Thoracic aorta (tissue), 2 donors: ENCODE results near the gene NOS1AP. TPM values are rescaled to one million over a fixed set of nuclear protein-coding genes. Genes with fewer than 3 reads are reported as not detected.

Experiments used
- ATAC-seq: fragments of 150-250 bp; one replicate; pipeline ENCODE4 v1.8.0; 2017; ENCODE audit warnings: low read depth; ENCODE audit not compliant: insufficient number of reproducible peaks, low FRiP score
- DNase-seq: peaks from one replicate; pipeline ENCODE4 v3.0.0-alpha.2; 2020; ENCODE audit warnings: low spot score
- H3K27ac ChIP-seq, 2 donors: fragments of 200-600 bp; sonication (generic); 1 replicate in 1 of 2; 2 replicates in 1 of 2; pipeline ENCODE4 v1.5.1; 2016; ENCODE audit warnings: mild to moderate bottlenecking in 2 of 2, moderate library complexity in 2 of 2
- H3K27me3 ChIP-seq: fragments of 200-600 bp; sonication (generic); replicated peaks from 2 replicates; pipeline ENCODE4 v1.6.0; 2016; ENCODE audit warnings: mild to moderate bottlenecking; ENCODE audit not compliant: insufficient read depth
- H3K36me3 ChIP-seq: fragments of 200-600 bp; sonication (generic); one replicate; pipeline ENCODE4 v1.5.1; 2016
- H3K4me1 ChIP-seq, 2 donors: fragments of 200-600 bp; sonication (generic); 1 replicate in 1 of 2; 2 replicates in 1 of 2; pipeline versions ENCODE4 v1.5.1 to v1.6.0; 2016; ENCODE audit warnings: low read depth in 2 of 2, mild to moderate bottlenecking in 1 of 2; ENCODE audit not compliant: control insufficient read depth in 1 of 2
- H3K4me3 ChIP-seq: fragments of 200-600 bp; sonication (generic); 2 replicates; pipeline ENCODE4 v1.5.1; 2016; ENCODE audit warnings: mild to moderate bottlenecking
- H3K9me3 ChIP-seq: fragments of 200-600 bp; sonication (generic); 2 replicates; pipeline ENCODE4 v1.5.1; 2016
- total RNA-seq, 2 donors: library from RNA; depleted of rRNA; stranded (reverse); fragments of >200 nt; gene quantifications; one replicate each; pipeline versions ENCODE4 v1.1.0 to v1.2.3, GENCODE V29; 2016
- TF ChIP-seq, protein P1 (sequence below): fragments of 200-600 bp; sonication (generic); IDR thresholded peaks from one replicate; pipeline ENCODE4 v1.5.1; 2019; ENCODE audit warnings: antibody characterized with exemption

NOS1AP gene
- total RNA-seq, 2 donors from 2014 or later = 6.3 to 12.2 TPM

DNA sequence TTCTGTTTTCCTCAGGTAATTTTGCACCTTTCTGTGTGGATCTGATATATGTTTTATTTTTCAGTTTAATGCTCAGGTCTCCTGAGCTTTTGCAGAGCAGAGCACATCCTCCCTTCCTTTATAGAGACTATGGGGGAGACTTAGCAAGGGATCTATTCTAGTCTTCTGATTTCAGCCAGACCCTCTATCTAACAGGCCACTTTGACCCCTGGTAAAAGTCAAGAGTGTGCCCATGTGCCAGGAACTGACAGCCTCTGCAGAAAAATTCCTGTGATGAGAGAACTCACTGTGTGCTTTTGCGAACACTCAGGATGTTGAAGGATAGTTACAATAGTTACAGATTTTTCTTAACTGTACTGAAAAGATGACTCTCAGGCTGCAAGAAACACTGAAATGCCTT lies 123.3 kb downstream of the NOS1AP start:
- Histone ChIP-seq H3K4me1 (peaks cover 0 to 12% of the 10 kb centered on the region in 2 donors), H3K27ac (no peak overlapping the region)
- ATAC-seq = no peak

DNA sequence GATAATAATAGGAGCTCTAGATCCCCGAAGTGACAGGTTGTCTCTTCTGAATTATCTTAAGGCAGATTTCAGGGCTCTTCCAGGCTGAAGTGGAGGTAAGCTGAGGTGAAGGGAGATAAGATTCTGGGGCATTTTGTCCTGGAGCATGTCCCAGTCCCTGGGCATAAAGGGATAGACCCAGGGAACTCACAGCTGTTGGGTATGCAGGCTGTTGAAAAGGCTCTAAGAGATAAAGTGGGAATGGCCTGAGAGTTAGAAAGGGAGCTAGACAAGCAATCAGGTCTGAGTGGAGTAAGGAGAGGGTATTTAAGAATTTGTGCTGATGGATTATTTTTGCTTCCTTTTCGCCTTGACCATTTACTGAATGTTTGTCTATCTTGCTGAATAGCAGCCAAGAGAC lies 123.7 kb downstream of the NOS1AP start:
- no peaks in the 10 kb centered on the region for H3K27me3 ChIP-seq
- no peak overlapping the region for H3K4me3 ChIP-seq
- no peaks in the 10 kb centered on the region for H3K9me3 ChIP-seq
- no peak overlapping the region for H3K27ac ChIP-seq
- peaks cover 0 to 12% of the 10 kb centered on the region in 2 donors for H3K4me1 ChIP-seq
- TF ChIP-seq, protein P1, sequence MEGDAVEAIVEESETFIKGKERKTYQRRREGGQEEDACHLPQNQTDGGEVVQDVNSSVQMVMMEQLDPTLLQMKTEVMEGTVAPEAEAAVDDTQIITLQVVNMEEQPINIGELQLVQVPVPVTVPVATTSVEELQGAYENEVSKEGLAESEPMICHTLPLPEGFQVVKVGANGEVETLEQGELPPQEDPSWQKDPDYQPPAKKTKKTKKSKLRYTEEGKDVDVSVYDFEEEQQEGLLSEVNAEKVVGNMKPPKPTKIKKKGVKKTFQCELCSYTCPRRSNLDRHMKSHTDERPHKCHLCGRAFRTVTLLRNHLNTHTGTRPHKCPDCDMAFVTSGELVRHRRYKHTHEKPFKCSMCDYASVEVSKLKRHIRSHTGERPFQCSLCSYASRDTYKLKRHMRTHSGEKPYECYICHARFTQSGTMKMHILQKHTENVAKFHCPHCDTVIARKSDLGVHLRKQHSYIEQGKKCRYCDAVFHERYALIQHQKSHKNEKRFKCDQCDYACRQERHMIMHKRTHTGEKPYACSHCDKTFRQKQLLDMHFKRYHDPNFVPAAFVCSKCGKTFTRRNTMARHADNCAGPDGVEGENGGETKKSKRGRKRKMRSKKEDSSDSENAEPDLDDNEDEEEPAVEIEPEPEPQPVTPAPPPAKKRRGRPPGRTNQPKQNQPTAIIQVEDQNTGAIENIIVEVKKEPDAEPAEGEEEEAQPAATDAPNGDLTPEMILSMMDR = no peak
- DNase-seq (no peak), ATAC-seq (no peak)
- H3K36me3 ChIP-seq = no peaks in the 10 kb centered on the region

More for the DNA sequence above, 123.3 kb downstream of the NOS1AP start:
- no peaks in the 10 kb centered on the region for H3K9me3 ChIP-seq
- TF ChIP-seq, protein P1 = no peak
- H3K4me3 ChIP-seq = no peak overlapping the region
- no peak for DNase-seq
- no peaks in the 10 kb centered on the region for H3K27me3 ChIP-seq
- no peaks in the 10 kb centered on the region for H3K36me3 ChIP-seq

DNA sequence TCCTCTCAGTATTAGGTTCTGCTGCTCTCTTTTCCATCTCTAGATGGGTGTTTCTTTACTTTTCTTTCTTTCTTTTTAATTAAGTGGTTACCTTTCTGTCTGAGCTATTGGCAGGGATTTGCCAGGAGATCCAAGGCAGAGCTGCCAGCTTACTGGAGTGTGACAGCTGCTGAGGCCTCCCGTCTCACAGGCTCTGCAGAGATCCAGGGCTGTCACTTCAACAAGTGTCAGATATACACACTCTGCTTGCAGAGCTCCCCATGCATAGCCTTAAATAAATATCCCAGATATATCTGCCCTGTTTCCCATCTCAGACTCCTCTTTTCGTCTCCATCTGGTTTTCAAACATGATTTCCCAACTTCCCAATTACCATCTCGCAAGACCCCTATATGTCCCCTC lies 124.3 kb downstream of the NOS1AP start:
- Histone ChIP-seq H3K36me3 (no peaks in the 10 kb centered on the region), H3K9me3 (no peaks in the 10 kb centered on the region), H3K27me3 (no peaks in the 10 kb centered on the region), H3K4me1 (peaks cover 0 to 12% of the 10 kb centered on the region in 2 donors), H3K27ac (no peak overlapping the region), H3K4me3 (no peak overlapping the region)
- TF ChIP-seq, protein P1 = no peak
- DNase-seq (no peak), ATAC-seq (no peak)

DNA sequence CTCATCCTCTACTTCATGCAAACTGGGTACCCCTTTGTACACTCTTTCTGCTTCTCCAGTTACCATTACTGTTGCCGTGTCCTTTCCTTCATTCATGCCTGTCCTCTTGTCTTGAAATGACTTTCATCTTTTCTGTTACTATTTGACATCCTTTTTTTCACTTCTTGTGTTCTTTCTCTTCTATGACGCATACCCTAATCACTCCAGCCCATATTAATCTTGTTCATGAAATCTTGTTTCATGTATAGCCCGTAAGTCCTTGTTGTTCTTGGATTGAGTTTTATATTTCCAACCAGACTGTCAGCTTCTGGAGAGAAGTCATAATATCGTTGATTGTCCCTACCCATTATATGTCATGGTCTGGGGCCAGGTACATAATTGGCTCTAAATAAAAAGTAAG lies 126.1 kb downstream of the NOS1AP start:
- DNase-seq (no peak), ATAC-seq (no peak)
- peaks cover 0 to 12% of the 10 kb centered on the region in 2 donors for H3K4me1 ChIP-seq
- H3K27ac ChIP-seq = no peak overlapping the region
- no peaks in the 10 kb centered on the region for H3K9me3 ChIP-seq
- H3K36me3 ChIP-seq = no peaks in the 10 kb centered on the region
- no peak overlapping the region for H3K4me3 ChIP-seq
- H3K27me3 ChIP-seq = no peaks in the 10 kb centered on the region
- TF ChIP-seq, protein P1 = no peak

DNA sequence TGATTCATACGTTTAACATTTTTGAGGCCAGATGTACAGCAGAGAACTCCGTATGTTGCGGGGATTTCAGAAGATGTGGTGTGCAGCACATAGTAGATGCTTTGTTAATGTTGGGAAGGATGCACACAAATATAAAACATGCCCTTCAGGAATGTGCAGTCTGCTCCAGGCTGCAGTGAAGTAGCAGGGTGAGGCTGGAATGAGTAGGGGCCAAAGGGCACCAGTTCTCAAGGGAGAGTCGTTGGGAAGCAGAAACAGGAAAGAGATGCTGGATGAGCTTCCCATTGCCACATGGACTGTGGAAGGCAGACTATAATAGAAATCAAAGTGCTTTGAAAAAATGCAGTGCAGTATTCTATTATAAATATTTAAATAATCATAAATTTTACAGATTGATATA lies 126.9 kb downstream of the NOS1AP start:
- Histone ChIP-seq H3K4me1 (peaks cover 0 to 12% of the 10 kb centered on the region in 2 donors), H3K36me3 (no peaks in the 10 kb centered on the region), H3K4me3 (no peak overlapping the region), H3K9me3 (no peaks in the 10 kb centered on the region), H3K27me3 (no peaks in the 10 kb centered on the region), H3K27ac (no peak overlapping the region)
- ATAC-seq = no peak
- no peak for DNase-seq
- TF ChIP-seq, protein P1 = no peak
